NCI-H2029 treated with DMSO at 0.1 percent for 48 hours (cell line): ENCODE measurements around the gene LTA4H.

ENCODE experiments used
- DNase-seq: peaks from one replicate; lab custom pipeline; 2025; lab: John Stamatoyannopoulos, UW

Gene LTA4H

DNA sequence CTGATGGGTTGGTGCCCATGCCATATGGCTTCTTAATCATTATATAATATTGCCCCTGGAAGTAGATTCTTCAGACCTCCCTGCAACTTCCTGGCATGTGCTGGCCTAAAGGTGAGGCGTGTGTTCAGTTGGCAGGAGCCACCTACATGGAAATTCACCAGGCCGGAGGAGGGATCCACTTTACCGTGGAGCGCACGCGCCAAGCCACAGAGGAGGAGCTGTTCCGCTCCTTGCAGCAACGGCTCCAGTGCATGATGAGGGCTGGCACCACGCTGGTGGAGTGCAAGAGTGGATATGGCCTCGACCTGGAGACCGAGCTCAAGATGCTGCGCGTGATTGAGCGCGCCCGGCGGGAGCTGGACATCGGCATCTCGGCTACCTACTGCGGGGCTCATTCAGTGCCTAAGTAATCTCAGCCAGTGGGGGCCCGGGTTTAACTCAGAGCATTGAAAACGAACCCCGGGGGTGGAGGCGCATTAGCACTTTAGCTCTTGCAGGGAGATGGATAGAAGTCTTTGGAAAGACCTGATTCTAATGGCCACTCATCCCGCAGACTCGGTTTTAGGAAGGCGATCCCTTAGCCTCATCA, 78.7 kb downstream of the LTA4H start:
- no peak for DNase-seq

DNA sequence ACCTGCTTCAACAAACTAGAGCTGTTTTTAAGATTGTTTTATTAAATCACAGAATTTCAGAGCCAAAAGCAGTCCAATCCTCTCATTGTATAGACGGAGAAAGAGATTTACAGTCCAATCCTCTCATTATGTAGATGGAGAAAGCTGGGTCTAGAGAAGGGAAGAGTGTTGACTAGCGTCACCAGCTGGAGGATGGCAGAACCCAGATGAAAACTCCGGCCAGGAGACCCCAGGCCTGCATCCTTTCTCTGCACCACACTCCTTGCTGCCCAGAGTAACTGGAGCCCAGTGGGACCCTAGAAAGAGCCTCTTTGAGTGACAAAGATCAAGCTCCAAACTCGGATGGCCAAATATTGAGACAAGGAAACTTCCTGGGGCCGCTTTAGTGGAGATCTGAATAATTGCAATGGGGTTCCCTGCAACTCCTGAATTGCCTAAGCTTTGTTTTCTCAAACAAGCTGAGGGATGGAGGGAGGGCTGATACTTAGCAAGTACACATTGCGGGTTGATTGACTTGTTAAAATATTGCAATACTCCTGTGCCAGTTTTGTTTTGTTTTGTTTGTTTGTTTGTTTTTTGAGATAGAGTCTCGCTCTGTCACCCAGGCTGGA, 79.7 kb downstream of the LTA4H start:
- no peak for DNase-seq

DNA sequence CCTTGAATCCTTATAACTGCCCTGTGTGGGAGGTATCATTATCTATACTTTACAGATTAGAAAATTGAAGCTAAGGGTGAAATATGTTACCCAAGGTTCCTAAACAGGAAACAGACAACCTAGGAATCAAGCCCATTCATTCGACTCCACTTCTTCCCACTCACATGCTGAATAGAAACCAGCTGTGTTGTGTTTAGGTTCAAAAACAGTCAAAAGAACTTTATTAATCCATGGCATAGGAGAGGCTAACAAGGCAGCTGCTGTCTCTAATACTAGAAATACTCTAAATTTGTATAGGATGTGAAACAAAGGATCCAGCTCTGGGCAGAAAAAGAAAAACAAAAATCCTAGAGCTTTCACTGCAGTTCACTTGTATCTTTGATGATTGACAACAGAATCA, 82.4 kb downstream of the LTA4H start:
- DNase-seq: no peak

DNA sequence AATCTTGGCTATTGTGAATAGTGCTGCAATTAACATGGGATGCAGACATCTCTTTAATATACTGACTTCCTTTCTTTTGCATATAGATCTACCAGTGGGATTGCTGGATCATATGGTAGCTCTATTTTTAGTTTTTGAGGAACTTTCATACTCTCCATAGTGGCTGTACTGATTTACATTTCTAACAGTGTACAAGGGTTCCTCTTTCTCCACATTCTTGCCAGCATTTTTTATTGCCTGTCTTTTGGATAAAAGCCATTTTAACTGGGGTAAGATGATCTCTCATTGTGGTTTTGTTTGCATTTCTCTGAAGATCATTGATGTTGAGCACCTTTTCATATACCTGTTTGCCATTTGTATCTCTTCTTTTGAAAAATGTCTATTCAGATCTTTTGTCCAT, 83.9 kb downstream of the LTA4H start:
- DNase-seq: peak; percentile 72
